Endodermal cell (in vitro differentiated cells): ENCODE measurements around the gene P4HB. TPM values are rescaled to one million over a fixed set of nuclear protein-coding genes. Genes with fewer than 3 reads are reported as not detected.

Source experiments
- DNase-seq: peaks from one replicate; pipeline ENCODE4 v3.0.0-alpha.2; 2017
- H3K27ac ChIP-seq: 2 replicates; pipeline ENCODE4 v1.5.1; 2013; ENCODE audit warnings: mild to moderate bottlenecking, low read depth, low read length, moderate library complexity
- H3K27me3 ChIP-seq: 2 replicates; pipeline ENCODE4 v1.6.1; 2013; ENCODE audit warnings: mild to moderate bottlenecking, low read length, moderate library complexity; ENCODE audit not compliant: insufficient read depth, control insufficient read depth, poor library complexity, severe bottlenecking
- H3K36me3 ChIP-seq: 2 replicates; pipeline ENCODE4 v1.7.0; 2013; ENCODE audit warnings: mild to moderate bottlenecking, low read length, moderate library complexity; ENCODE audit not compliant: control insufficient read depth, insufficient read depth
- H3K4me1 ChIP-seq: one replicate; pipeline ENCODE4 v1.7.0; 2013; ENCODE audit warnings: low read length; ENCODE audit not compliant: control insufficient read depth, insufficient read depth
- H3K4me3 ChIP-seq: 2 replicates; pipeline ENCODE4 v1.5.1; 2013; ENCODE audit warnings: mild to moderate bottlenecking, low read length, moderate library complexity
- H3K9ac ChIP-seq: 2 replicates; pipeline ENCODE4 v1.6.1; 2013; ENCODE audit warnings: mild to moderate bottlenecking, low read length, moderate library complexity; ENCODE audit not compliant: poor library complexity, severe bottlenecking; ENCODE audit errors: extremely low read depth
- H3K9me3 ChIP-seq: 2 replicates; pipeline ENCODE4 v1.6.1; 2013; ENCODE audit warnings: mild to moderate bottlenecking, low read length, moderate library complexity; ENCODE audit not compliant: control insufficient read depth
- H3K27ac Mint-ChIP-seq: 2 replicates; pipeline ENCODE4 v1.8.0; 2020; ENCODE audit warnings: mixed read lengths
- H3K27me3 Mint-ChIP-seq: 2 replicates; pipeline ENCODE4 v1.8.0; 2021; ENCODE audit warnings: mild to moderate bottlenecking, mixed read lengths; ENCODE audit not compliant: insufficient read depth
- H3K36me3 Mint-ChIP-seq: 2 replicates; pipeline ENCODE4 v1.8.0; 2020; ENCODE audit warnings: low read depth, mixed read lengths
- H3K4me1 Mint-ChIP-seq: 2 replicates; pipeline ENCODE4 v1.8.0; 2020; ENCODE audit warnings: mixed read lengths
- H3K4me3 Mint-ChIP-seq: 2 replicates; pipeline ENCODE4 v1.8.0; 2020; ENCODE audit warnings: mild to moderate bottlenecking, moderate library complexity, mixed read lengths
- H3K9me3 Mint-ChIP-seq: 2 replicates; pipeline ENCODE4 v1.8.0; 2020; ENCODE audit warnings: mild to moderate bottlenecking, mixed read lengths
- CTCF ChIP-seq: fragments of 200-600 bp; sonication (generic); conservative IDR thresholded peaks from 2 replicates; pipeline ENCODE4 v1.5.0; 2021; ENCODE audit warnings: antibody characterized with exemption, mild to moderate bottlenecking
- WGBS, 2 experiments: methylation state at CpG; one replicate each; pipeline versions ENCODE4 v1.1.5 to v1.1.7; 2013; ENCODE audit warnings: missing lambda C conversion rate in 2 of 2, mixed read lengths in 1 of 2; ENCODE audit not compliant: insufficient coverage in 1 of 2, insufficient read length in 1 of 2; 5-methylcytosine and 5-hydroxymethylcytosine counted together
- total RNA-seq, 2 donors: library from RNA; stranded (reverse); fragmentation: NEBNext Ultra II Directional in 1 of 2; extraction: Animal tissue kit (Norgen Biotek cat#: 25700) in 1 of 2; gene quantifications; 2 replicates in 1 of 2; 3 replicates in 1 of 2; pipeline ENCODE4 v1.2.1, GENCODE V29; 2021

Gene P4HB
- total RNA-seq, 2 donors from 2014 or later: 493 to 535 TPM

GRCh38 chr17:81812571-81813370, 47.6 kb downstream of the P4HB start:
- Histone ChIP-seq H3K4me1 (no peaks in the 10 kb centered on the region), H3K27ac (no peak overlapping the region), H3K27me3 (peaks cover 3% of the 10 kb centered on the region), H3K9ac (no peak overlapping the region), H3K36me3 (no peaks in the 10 kb centered on the region), H3K9me3 (no peaks in the 10 kb centered on the region), H3K4me3 (no peak overlapping the region)
- TF ChIP-seq CTCF: no peak
- Mint-ChIP-seq H3K27me3 (peaks cover 10% of the 10 kb centered on the region), H3K9me3 (no peaks in the 10 kb centered on the region), H3K4me3 (no peak overlapping the region), H3K27ac (no peak overlapping the region), H3K4me1 (no peaks in the 10 kb centered on the region), H3K36me3 (no peaks in the 10 kb centered on the region)
- DNase-seq: no peak
- 92 to 94% methylated on average over 18 to 41 of the region's 45 CpGs for WGBS, 2 experiments

- H3K4me3 Mint-ChIP-seq: no peak overlapping the region
- DNase-seq: no peak
- Histone ChIP-seq H3K27ac (no peak overlapping the region), H3K4me1 (no peaks in the 10 kb centered on the region), H3K36me3 (no peaks in the 10 kb centered on the region), H3K9me3 (no peaks in the 10 kb centered on the region), H3K9ac (no peak overlapping the region), H3K27me3 (peaks cover 11% of the 10 kb centered on the region), H3K4me3 (no peak overlapping the region)
- no peak overlapping the region for H3K27ac Mint-ChIP-seq
- H3K27me3 Mint-ChIP-seq: peaks cover 14% of the 10 kb centered on the region
- 89 to 90% methylated on average over 14 to 24 of the region's 24 CpGs for WGBS, 2 experiments
- no peak for TF ChIP-seq CTCF
- H3K9me3 Mint-ChIP-seq: no peaks in the 10 kb centered on the region
- H3K36me3 Mint-ChIP-seq: no peaks in the 10 kb centered on the region
- H3K4me1 Mint-ChIP-seq: no peaks in the 10 kb centered on the region
These were observed 48.4 kb downstream of the P4HB start for GRCh38 chr17:81811705-81812570.

GRCh38 chr17:81810892-81811704, 49.2 kb downstream of the P4HB start:
- Histone ChIP-seq H3K4me1 (no peaks in the 10 kb centered on the region), H3K9me3 (no peaks in the 10 kb centered on the region), H3K36me3 (no peaks in the 10 kb centered on the region), H3K4me3 (no peak overlapping the region), H3K27ac (no peak overlapping the region), H3K9ac (no peak overlapping the region), H3K27me3 (peaks cover 20% of the 10 kb centered on the region)
- Mint-ChIP-seq H3K36me3 (no peaks in the 10 kb centered on the region), H3K27ac (no peak overlapping the region), H3K27me3 (peaks cover 23% of the 10 kb centered on the region), H3K4me3 (no peak overlapping the region), H3K4me1 (no peaks in the 10 kb centered on the region), H3K9me3 (no peaks in the 10 kb centered on the region)
- DNase-seq: no peak
- TF ChIP-seq CTCF: no peak
- WGBS, 2 experiments: 90 to 92% methylated on average over 34 to 41 of the region's 42 CpGs
